GM21390 (cell line): Measurements from ENCODE around the gene TTC5.
"Not testable (repeated sequence)": the region's sequence is repeated elsewhere in the genome, so short reads cannot be mapped to it uniquely, and the experiment has no call there.

Source experiments
- ATAC-seq: cut with Tn5 transposase; IDR thresholded peaks from one replicate; pipeline ENCODE4 v1.9.1; 2021; ENCODE audit not compliant: unreplicated experiment

Gene TTC5

GRCh38 chr14:20305265-20306078 lies at the start of gene TTC5:
Gene TTC5, minus strand, starts transcription at chr14:20305951. Its CDS starts 14 bp downstream, at chr14:20305937.
- ATAC-seq: peak; percentile 94

- no peak for ATAC-seq
These were observed 45.1 kb upstream of the TTC5 start for GRCh38 chr14:20350860-20351259.

- no peak for ATAC-seq
These were observed 44.5 kb upstream of the TTC5 start for GRCh38 chr14:20350282-20350681.

- no peak for ATAC-seq
These were observed 42.0 kb upstream of the TTC5 start for GRCh38 chr14:20347747-20348146.

GRCh38 chr14:20346713-20347112 lies 41.0 kb upstream of the TTC5 start:
- ATAC-seq: no peak

- ATAC-seq: no peak
These were observed 39.6 kb upstream of the TTC5 start for GRCh38 chr14:20345366-20345765.

GRCh38 chr14:20343862-20344220 lies 38.1 kb upstream of the TTC5 start:
- ATAC-seq: no peak

GRCh38 chr14:20343092-20343861 lies 37.5 kb upstream of the TTC5 start, which contains the start of gene PARP2:
Gene PARP2, plus strand, starts transcription at chr14:20343635. Its CDS starts 7 bp downstream, at chr14:20343642.
- ATAC-seq: peak; percentile 90

- no peak for ATAC-seq
These were observed 35.9 kb upstream of the TTC5 start for GRCh38 chr14:20341646-20342045.

- ATAC-seq: not testable (repeated sequence)
These were observed 35.3 kb upstream of the TTC5 start for GRCh38 chr14:20341032-20341431.

- no peak for ATAC-seq
These were observed 28.3 kb upstream of the TTC5 start for GRCh38 chr14:20334017-20334416.

GRCh38 chr14:20333494-20333841 lies 27.7 kb upstream of the TTC5 start:
- no peak for ATAC-seq

- ATAC-seq: peak; percentile 97
These were observed 27.2 kb upstream of the TTC5 start, which contains the start of gene CCNB1IP1 for GRCh38 chr14:20332788-20333493. Gene CCNB1IP1, minus strand, starts transcription at chr14:20333279. Its CDS starts 16,756 bp downstream, at chr14:20316523.

- ATAC-seq: no peak
These were observed 26.7 kb upstream of the TTC5 start for GRCh38 chr14:20332431-20332787.

- no peak for ATAC-seq
These were observed 25.4 kb upstream of the TTC5 start for GRCh38 chr14:20331053-20331613.

- ATAC-seq: no peak
These were observed 23.6 kb upstream of the TTC5 start for GRCh38 chr14:20329355-20329754.

- ATAC-seq: no peak
These were observed 23.0 kb upstream of the TTC5 start for GRCh38 chr14:20328705-20329104.

- no peak for ATAC-seq
These were observed 21.5 kb upstream of the TTC5 start for GRCh38 chr14:20327005-20327869.

GRCh38 chr14:20317720-20318119 lies 12.0 kb upstream of the TTC5 start:
- ATAC-seq: no peak

GRCh38 chr14:20314026-20314425 lies 8.3 kb upstream of the TTC5 start:
- no peak for ATAC-seq
